Prostate gland (tissue), 2 donors: ENCODE measurements around the gene TYMP. TPM values are rescaled to one million over a fixed set of nuclear protein-coding genes. Genes with fewer than 3 reads are reported as not detected.
A peak's percentile ranks its signal among the peaks of the same experiment; 100 is the strongest.

Experiments used
- DNase-seq: peaks from one replicate; pipeline ENCODE4 v3.0.0-alpha.2; 2019; ENCODE audit warnings: low spot score
- H3K27ac ChIP-seq, 2 donors: fragments of 200-600 bp; sonication (generic); 2 replicates each; pipeline ENCODE4 v1.5.1; 2017 to 2019
- H3K27me3 ChIP-seq: fragments of 200-600 bp; sonication (generic); replicated peaks from 2 replicates; pipeline ENCODE4 v1.5.1; 2019; ENCODE audit not compliant: insufficient read depth
- H3K36me3 ChIP-seq, 2 donors: fragments of 200-600 bp; sonication (generic); 1 replicate in 1 of 2; 2 replicates in 1 of 2; pipeline versions ENCODE4 v1.5.1 to v1.8.1; 2017 to 2019
- H3K4me1 ChIP-seq: fragments of 200-600 bp; sonication (generic); replicated peaks from 2 replicates; pipeline ENCODE4 v1.5.1; 2019
- H3K4me3 ChIP-seq, 2 donors: fragments of 200-600 bp; sonication (generic); 2 replicates each; pipeline ENCODE4 v1.5.1; 2017 to 2019
- H3K9me3 ChIP-seq: fragments of 200-600 bp; sonication (generic); 2 replicates; pipeline ENCODE4 v1.5.1; 2017
- POLR2A ChIP-seq: fragments of 450-650 bp; IDR thresholded peaks from one replicate; pipeline ENCODE4 v1.6.1; 2016; ENCODE audit warnings: antibody characterized with exemption, mild to moderate bottlenecking
- POLR2AphosphoS5 ChIP-seq: sonication (generic); formaldehyde crosslinking; IDR thresholded peaks from one replicate; pipeline ENCODE4 v1.6.1; 2017; ENCODE audit warnings: antibody characterized with exemption
- WGBS: methylation state at CpG from one replicate; pipeline ENCODE4 v1.1.5; 2018; 5-methylcytosine and 5-hydroxymethylcytosine counted together
- intact Hi-C: fragments of 100-400 bp; cut with DNase I; formaldehyde crosslinking; loops from one replicate; pipeline ENCODE4 v1.14.2; 2022
- total RNA-seq, 2 donors: library from RNA; depleted of rRNA; stranded (reverse); fragments of >200 nt; gene quantifications; one replicate each; pipeline ENCODE4 v1.1.0, GENCODE V29; 2016
- TF ChIP-seq, protein P1 (sequence below), 4 experiments: fragments of 200-600 bp in 2 of 4; fragments of 450-650 bp in 2 of 4; sonication (generic) in 2 of 4; IDR thresholded peaks; 1 replicate in 3 of 4; 2 replicates in 1 of 4; pipeline ENCODE4 v1.5.1; 2016 to 2019; ENCODE audit warnings: antibody characterized with exemption in 4 of 4, mild to moderate bottlenecking in 2 of 4, moderate library complexity in 2 of 4

The TYMP gene
- total RNA-seq, 2 donors from 2014 or later: 35.8 to 42.8 TPM

GRCh38 chr22:50482107-50483074, 47.4 kb downstream of the TYMP start:
- no peak for TF ChIP-seq POLR2AphosphoS5
- Histone ChIP-seq H3K4me1 (no peaks in the 10 kb centered on the region), H3K27me3 (no peaks in the 10 kb centered on the region), H3K4me3 (peak overlapping the region; percentile 42 to 66), H3K9me3 (no peaks in the 10 kb centered on the region), H3K27ac (peak overlapping the region; percentile 30 to 67), H3K36me3 (no peaks in the 10 kb centered on the region)
- intact Hi-C loops: no loop called here
- WGBS: 54% methylated on average over 29 of the region's 35 CpGs
- DNase-seq: no peak

DNA sequence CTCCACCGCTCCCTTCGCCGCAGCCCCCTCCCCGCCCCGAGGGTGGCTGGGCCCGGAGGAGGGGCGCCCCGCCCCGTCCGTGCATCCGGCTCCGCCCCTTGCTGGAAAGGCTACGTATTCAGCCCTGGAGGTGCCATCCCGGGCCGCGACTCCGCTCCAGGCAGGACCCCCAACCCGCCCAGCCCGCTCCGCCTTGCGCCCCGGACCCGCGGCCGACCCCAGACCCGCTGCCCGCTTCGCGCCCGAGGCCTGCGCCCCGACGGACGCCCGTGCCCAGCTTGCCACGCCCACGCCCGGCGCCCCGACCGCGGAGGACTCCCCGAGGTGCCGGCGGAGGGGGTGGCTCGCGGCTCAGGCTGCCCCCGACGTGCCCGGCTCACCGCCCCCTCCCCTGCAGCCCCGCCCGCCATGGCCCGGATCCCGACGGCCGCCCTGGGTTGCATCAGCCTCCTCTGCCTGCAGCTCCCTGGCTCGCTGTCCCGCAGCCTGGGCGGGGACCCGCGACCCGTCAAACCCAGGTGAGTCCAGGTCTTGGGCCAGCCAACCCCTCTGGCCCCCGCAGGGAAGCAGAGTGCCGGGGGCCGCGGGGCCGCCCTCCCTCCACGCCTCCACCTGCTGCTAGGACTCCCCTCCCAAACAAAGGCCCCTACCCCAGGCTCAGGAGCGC, 48.2 kb downstream of the TYMP start, which contains the start of gene ADM2:
ADM2 (plus strand) TSS at position 104 of the 667 bp plus-strand sequence; CDS start at position 409, 305 bp downstream.
- no peaks in the 10 kb centered on the region for H3K9me3 ChIP-seq
- 3% methylated on average over 42 of the region's 70 CpGs for WGBS
- peak within 1 kb of the TSS; percentile 30 to 67 for H3K27ac ChIP-seq
- H3K4me3 ChIP-seq: peak within 1 kb of the TSS; percentile 42 to 66
- intact Hi-C loops: no loop called here
- peak; percentile 40 for DNase-seq
- H3K27me3 ChIP-seq: no peaks in the 10 kb centered on the region
- H3K4me1 ChIP-seq: no peaks in the 10 kb centered on the region
- H3K36me3 ChIP-seq: no peaks in the 10 kb centered on the region
- TF ChIP-seq, protein P1, sequence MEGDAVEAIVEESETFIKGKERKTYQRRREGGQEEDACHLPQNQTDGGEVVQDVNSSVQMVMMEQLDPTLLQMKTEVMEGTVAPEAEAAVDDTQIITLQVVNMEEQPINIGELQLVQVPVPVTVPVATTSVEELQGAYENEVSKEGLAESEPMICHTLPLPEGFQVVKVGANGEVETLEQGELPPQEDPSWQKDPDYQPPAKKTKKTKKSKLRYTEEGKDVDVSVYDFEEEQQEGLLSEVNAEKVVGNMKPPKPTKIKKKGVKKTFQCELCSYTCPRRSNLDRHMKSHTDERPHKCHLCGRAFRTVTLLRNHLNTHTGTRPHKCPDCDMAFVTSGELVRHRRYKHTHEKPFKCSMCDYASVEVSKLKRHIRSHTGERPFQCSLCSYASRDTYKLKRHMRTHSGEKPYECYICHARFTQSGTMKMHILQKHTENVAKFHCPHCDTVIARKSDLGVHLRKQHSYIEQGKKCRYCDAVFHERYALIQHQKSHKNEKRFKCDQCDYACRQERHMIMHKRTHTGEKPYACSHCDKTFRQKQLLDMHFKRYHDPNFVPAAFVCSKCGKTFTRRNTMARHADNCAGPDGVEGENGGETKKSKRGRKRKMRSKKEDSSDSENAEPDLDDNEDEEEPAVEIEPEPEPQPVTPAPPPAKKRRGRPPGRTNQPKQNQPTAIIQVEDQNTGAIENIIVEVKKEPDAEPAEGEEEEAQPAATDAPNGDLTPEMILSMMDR (IDR thresholded peaks at IDR 0.05): no peak
- TF ChIP-seq POLR2A (no peak), POLR2AphosphoS5 (no peak)

GRCh38 chr22:50481045-50481439, 48.8 kb downstream of the TYMP start:
- intact Hi-C loops: no loop called here
- TF ChIP-seq, protein P1 (IDR thresholded peaks at IDR 0.05): no peak
- TF ChIP-seq POLR2A: no peak
- no peak for TF ChIP-seq POLR2AphosphoS5
- Histone ChIP-seq H3K9me3 (no peaks in the 10 kb centered on the region), H3K36me3 (no peaks in the 10 kb centered on the region), H3K4me1 (no peaks in the 10 kb centered on the region), H3K27ac (peak overlapping the region; percentile 30 to 67), H3K27me3 (no peaks in the 10 kb centered on the region), H3K4me3 (peak overlapping the region; percentile 42 to 66)
- no peak for DNase-seq
- WGBS: 8% methylated on average over 8 of the region's 45 CpGs

GRCh38 chr22:50479721-50480120, 50.1 kb downstream of the TYMP start:
- Histone ChIP-seq H3K9me3 (no peaks in the 10 kb centered on the region), H3K4me1 (peaks cover 5% of the 10 kb centered on the region), H3K27me3 (no peaks in the 10 kb centered on the region), H3K4me3 (no peak overlapping the region), H3K36me3 (no peaks in the 10 kb centered on the region), H3K27ac (no peak overlapping the region)
- no peak for DNase-seq
- WGBS: 73% methylated on average over 11 of the region's 11 CpGs
- intact Hi-C loops: no loop called here
- TF ChIP-seq POLR2AphosphoS5 (no peak), POLR2A (no peak)

DNA sequence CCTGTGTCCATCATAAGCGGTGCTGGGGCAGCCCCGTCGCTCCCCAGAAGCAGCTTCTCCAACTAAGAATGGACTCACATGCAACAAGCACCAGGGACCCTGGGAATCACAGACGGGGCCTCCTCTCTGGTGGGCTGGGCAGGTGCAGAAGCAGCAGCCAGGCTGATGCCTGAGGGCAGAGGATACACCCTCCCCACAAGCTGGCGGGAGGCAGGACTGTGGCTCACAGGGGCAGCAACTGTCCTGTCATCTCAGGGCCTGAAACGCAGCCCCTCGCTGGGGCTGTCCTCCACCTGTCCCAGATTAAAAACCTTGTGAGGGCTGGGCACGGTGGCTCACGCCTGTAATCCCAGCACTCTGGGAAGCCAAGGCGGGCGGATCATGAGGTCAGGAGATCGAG, 51.9 kb downstream of the TYMP start:
- H3K27ac ChIP-seq: no peak overlapping the region
- TF ChIP-seq, protein P1 (IDR thresholded peaks at IDR 0.05): no peak
- no peaks in the 10 kb centered on the region for H3K9me3 ChIP-seq
- H3K4me3 ChIP-seq: no peak overlapping the region
- H3K4me1 ChIP-seq: peaks cover 15% of the 10 kb centered on the region
- 89% methylated on average over 12 of the region's 12 CpGs for WGBS
- no peaks in the 10 kb centered on the region for H3K36me3 ChIP-seq
- H3K27me3 ChIP-seq: no peaks in the 10 kb centered on the region
- intact Hi-C loops: no loop called here
- no peak for DNase-seq
